ENCODE results near the gene MSL1. TPM values are rescaled to one million over a fixed set of nuclear protein-coding genes. Genes with fewer than 3 reads are reported as not detected.

MSL1 gene
- total RNA-seq, 2 donors from 2014 or later, result 83.4 to 140 TPM

GRCh38 chr17:40098846-40099618 lies 22.7 kb upstream of the MSL1 start:
- DNase-seq (ENCODE audit: low spot score in 2 of 2) (peak; percentile 94 to 96), ATAC-seq (peak; percentile 28 to 72)
- peaks cover 11 to 45% of the 10 kb centered on the region in 2 donors for H3K36me3 Mint-ChIP-seq
- peak overlapping the region; percentile 88 to 90 for H3K27ac Mint-ChIP-seq
- peaks cover 0 to 12% of the 10 kb centered on the region in 2 donors for H3K9me3 Mint-ChIP-seq

- H3K36me3 Mint-ChIP-seq, result peaks cover 11 to 42% of the 10 kb centered on the region in 2 donors
- peak overlapping the region; percentile 65 to 90 for H3K27ac Mint-ChIP-seq
- ATAC-seq (no peak), DNase-seq (ENCODE audit: low spot score in 2 of 2) (no peak)
- peaks cover 0 to 12% of the 10 kb centered on the region in 2 donors for H3K9me3 Mint-ChIP-seq
These were observed 22.0 kb upstream of the MSL1 start for GRCh38 chr17:40099619-40100418.

GRCh38 chr17:40100419-40100668 lies 21.4 kb upstream of the MSL1 start, which contains the start of gene NR1D1:
Gene NR1D1, minus strand, starts transcription at chr17:40100589. Its CDS starts 495 bp downstream, at chr17:40100094.
- no peak for ATAC-seq
- peak within 1 kb of the TSS; percentile 90 to 94 for H3K27ac Mint-ChIP-seq
- DNase-seq (ENCODE audit: low spot score in 2 of 2), result no peak
- H3K9me3 Mint-ChIP-seq, result peaks cover 0 to 12% of the 10 kb centered on the region in 2 donors
- peaks cover 11 to 42% of the 10 kb centered on the region in 2 donors for H3K36me3 Mint-ChIP-seq

GRCh38 chr17:40100669-40101366 lies 21.0 kb upstream of the MSL1 start:
- H3K9me3 Mint-ChIP-seq, result peaks cover 0 to 12% of the 10 kb centered on the region in 2 donors
- ATAC-seq, result peak; percentile 39 to 40
- peaks cover 11 to 39% of the 10 kb centered on the region in 2 donors for H3K36me3 Mint-ChIP-seq
- peak; percentile 83 to 94 for DNase-seq (ENCODE audit: low spot score in 2 of 2)
- peak overlapping the region; percentile 90 to 94 for H3K27ac Mint-ChIP-seq

GRCh38 chr17:40101367-40102210 lies 20.2 kb upstream of the MSL1 start:
- Mint-ChIP-seq H3K9me3 (peaks cover 0 to 8% of the 10 kb centered on the region in 2 donors), H3K36me3 (peaks cover 11 to 32% of the 10 kb centered on the region in 2 donors), H3K27ac (peak overlapping the region; percentile 90 to 94)
- ATAC-seq, result no peak
- no peak for DNase-seq (ENCODE audit: low spot score in 2 of 2)

GRCh38 chr17:40103071-40103661 lies 18.6 kb upstream of the MSL1 start:
- no peak for ATAC-seq
- H3K9me3 Mint-ChIP-seq, result peaks cover 0 to 8% of the 10 kb centered on the region in 2 donors
- no peak for DNase-seq (ENCODE audit: low spot score in 2 of 2)
- H3K36me3 Mint-ChIP-seq, result peaks cover 0 to 22% of the 10 kb centered on the region in 2 donors
- H3K27ac Mint-ChIP-seq, result no peak overlapping the region

- Mint-ChIP-seq H3K9me3 (peaks cover 0 to 4% of the 10 kb centered on the region in 2 donors), H3K27ac (no peak overlapping the region), H3K36me3 (peaks cover 0 to 18% of the 10 kb centered on the region in 2 donors)
- DNase-seq (ENCODE audit: low spot score in 2 of 2), result no peak
- ATAC-seq, result no peak
These were observed 18.1 kb upstream of the MSL1 start for GRCh38 chr17:40103688-40104087.

- peak overlapping the region in 1 of 2 donors; percentile 3 for H3K27ac Mint-ChIP-seq
- ATAC-seq (no peak), DNase-seq (ENCODE audit: low spot score in 2 of 2) (no peak)
- H3K9me3 Mint-ChIP-seq, result no peaks in the 10 kb centered on the region
- peaks cover 0 to 10% of the 10 kb centered on the region in 2 donors for H3K36me3 Mint-ChIP-seq
These were observed 16.9 kb upstream of the MSL1 start for GRCh38 chr17:40104594-40105486.

GRCh38 chr17:40105861-40106759 lies 15.7 kb upstream of the MSL1 start:
- no peaks in the 10 kb centered on the region for H3K9me3 Mint-ChIP-seq
- no peak overlapping the region for H3K27ac Mint-ChIP-seq
- H3K36me3 Mint-ChIP-seq, result peaks cover 0 to 5% of the 10 kb centered on the region in 2 donors
- DNase-seq (ENCODE audit: low spot score in 2 of 2), result no peak
- ATAC-seq, result no peak

GRCh38 chr17:40106760-40107521 lies 14.8 kb upstream of the MSL1 start:
- DNase-seq (ENCODE audit: low spot score in 2 of 2), result no peak
- H3K27ac Mint-ChIP-seq, result no peak overlapping the region

GRCh38 chr17:40107522-40108174 lies 14.1 kb upstream of the MSL1 start:
- peak; percentile 13 to 14 for ATAC-seq
- H3K9me3 Mint-ChIP-seq, result no peaks in the 10 kb centered on the region
- DNase-seq (ENCODE audit: low spot score in 2 of 2), result no peak
- H3K27ac Mint-ChIP-seq, result peak overlapping the region in 1 of 2 donors; percentile 79
- peaks cover 0 to 5% of the 10 kb centered on the region in 2 donors for H3K36me3 Mint-ChIP-seq

More at GRCh38 chr17:40106760-40107521, 14.8 kb upstream of the MSL1 start:
- Mint-ChIP-seq H3K9me3 (no peaks in the 10 kb centered on the region), H3K36me3 (peaks cover 0 to 5% of the 10 kb centered on the region in 2 donors)
- no peak for ATAC-seq

GRCh38 chr17:40108970-40109824 lies 12.6 kb upstream of the MSL1 start:
- Mint-ChIP-seq H3K27ac (peak overlapping the region in 1 of 2 donors; percentile 13), H3K9me3 (no peaks in the 10 kb centered on the region), H3K36me3 (peaks cover 0 to 5% of the 10 kb centered on the region in 2 donors)
- ATAC-seq, result no peak
- DNase-seq (ENCODE audit: low spot score in 2 of 2), result no peak
